Ishikawa (cell line): ENCODE results near the gene ADD2.

Experiments
- CEBPB ChIP-seq: IDR thresholded peaks from 2 replicates; pipeline ENCODE4 v1.6.1; 2012
- CREB1 ChIP-seq: IDR thresholded peaks from 2 replicates; pipeline ENCODE4 v1.6.1; 2012; ENCODE audit warnings: low read depth
- EGR1 ChIP-seq: IDR thresholded peaks from 2 replicates; pipeline ENCODE4 v1.6.1; 2012
- EP300 ChIP-seq: IDR thresholded peaks from 2 replicates; pipeline ENCODE4 v1.6.1; 2012; ENCODE audit warnings: borderline replicate concordance
- FOXM1 ChIP-seq: IDR thresholded peaks from 2 replicates; pipeline ENCODE4 v1.6.1; 2012; ENCODE audit warnings: low read depth, borderline replicate concordance
- MAX ChIP-seq: IDR thresholded peaks from 2 replicates; pipeline ENCODE4 v1.6.1; 2012
- NFIC ChIP-seq: IDR thresholded peaks from 2 replicates; pipeline ENCODE4 v1.6.1; 2012
- RAD21 ChIP-seq: IDR thresholded peaks from 2 replicates; pipeline ENCODE4 v1.6.1; 2012; ENCODE audit warnings: low read depth
- REST ChIP-seq: IDR thresholded peaks from 2 replicates; pipeline ENCODE4 v1.6.1; 2012; ENCODE audit warnings: low read depth, mild to moderate bottlenecking
- TAF1 ChIP-seq: IDR thresholded peaks from 2 replicates; pipeline ENCODE4 v1.6.1; 2012; ENCODE audit warnings: low read depth, mild to moderate bottlenecking
- TCF12 ChIP-seq: IDR thresholded peaks from 2 replicates; pipeline ENCODE4 v1.6.1; 2012; ENCODE audit warnings: low read depth
- TEAD4 ChIP-seq: IDR thresholded peaks from 2 replicates; pipeline ENCODE4 v1.6.1; 2012
- USF1 ChIP-seq: IDR thresholded peaks from 2 replicates; pipeline ENCODE4 v1.6.1; 2012
- YY1 ChIP-seq: IDR thresholded peaks from 2 replicates; pipeline ENCODE4 v1.6.1; 2012; ENCODE audit warnings: low read depth
- ZBTB7A ChIP-seq: IDR thresholded peaks from 2 replicates; pipeline ENCODE4 v1.6.1; 2012; ENCODE audit warnings: low read depth

ADD2 gene

GRCh38 chr2:70753902-70754301 lies 14.1 kb downstream of the ADD2 start:
- TF ChIP-seq CEBPB: no peak
- no peak for TF ChIP-seq USF1
- TF ChIP-seq YY1: no peak
- TF ChIP-seq REST: no peak

GRCh38 chr2:70753031-70753430 lies 15.0 kb downstream of the ADD2 start:
- TF ChIP-seq NFIC (no peak), TEAD4 (no peak), CEBPB (no peak), RAD21 (no peak), FOXM1 (no peak), REST (no peak), USF1 (no peak), EGR1 (no peak), TAF1 (no peak), ZBTB7A (no peak), TCF12 (no peak), MAX (no peak), YY1 (no peak), CREB1 (no peak), EP300 (no peak)

GRCh38 chr2:70752396-70752795 lies 15.6 kb downstream of the ADD2 start:
- TF ChIP-seq NFIC: no peak
- TF ChIP-seq CEBPB: no peak
- no peak for TF ChIP-seq YY1
- no peak for TF ChIP-seq ZBTB7A
- TF ChIP-seq EGR1: no peak
- no peak for TF ChIP-seq MAX
- no peak for TF ChIP-seq USF1
- TF ChIP-seq RAD21: no peak
- no peak for TF ChIP-seq TEAD4
- no peak for TF ChIP-seq REST
- TF ChIP-seq TCF12: no peak
- no peak for TF ChIP-seq FOXM1
- TF ChIP-seq EP300: no peak
- TF ChIP-seq CREB1: no peak
- no peak for TF ChIP-seq TAF1

GRCh38 chr2:70751881-70752280 lies 16.1 kb downstream of the ADD2 start:
- TF ChIP-seq CEBPB (no peak), RAD21 (no peak), ZBTB7A (no peak), EP300 (no peak), FOXM1 (no peak), TAF1 (no peak), TEAD4 (no peak), YY1 (no peak), MAX (no peak)

GRCh38 chr2:70750320-70750719 lies 17.7 kb downstream of the ADD2 start:
- TF ChIP-seq YY1 (no peak), EP300 (no peak), USF1 (no peak), TAF1 (no peak), MAX (no peak), FOXM1 (no peak), REST (no peak), CEBPB (no peak), NFIC (no peak), TEAD4 (no peak)
